H1 (cell line): ENCODE results near the gene ADARB2. TPM values are rescaled to one million over a fixed set of nuclear protein-coding genes. Genes with fewer than 3 reads are reported as not detected.

ENCODE experiments used
- CTCF ChIA-PET: fragments of 300-600 bp; sonication (Branson Sonifier 250); formaldehyde crosslinking; loops from one replicate; lab custom pipeline; 2021; ENCODE audit not compliant: partially characterized antibody; lab: Charles Lee
- POLR2A ChIA-PET: fragments of 300-600 bp; sonication (Branson Sonifier 250); formaldehyde crosslinking; loops from one replicate; lab custom pipeline; 2021; ENCODE audit warnings: inconsistent platforms; ENCODE audit not compliant: partially characterized antibody; lab: Charles Lee
- DNase-seq, 2 experiments: peaks; one replicate each; pipeline versions ENCODE4 v3.0.0 to v3.0.0-alpha.2; 2010 to 2022; ENCODE audit warnings: low spot score in 2 of 2, low read depth in 1 of 2, mixed read lengths in 1 of 2
- FAIRE-seq: peaks from 2 replicates; lab custom pipeline; 2011; peaks lifted over from hg19 to GRCh38; lab: Jason Lieb, UNC
- H2AFZ ChIP-seq: 2 replicates; pipeline ENCODE4 v1.8.1; 2012; ENCODE audit warnings: low read length, inconsistent platforms
- H2AK5ac ChIP-seq: 2 replicates; pipeline ENCODE4 v1.6.1; 2013; ENCODE audit warnings: low read depth, low read length
- H2BK120ac ChIP-seq: replicated peaks from 2 replicates; pipeline ENCODE3; 2013; ENCODE audit warnings: low read depth, low read length, inconsistent platforms
- H2BK12ac ChIP-seq: 2 replicates; pipeline ENCODE4 v1.6.1; 2013; ENCODE audit warnings: low read depth, low read length
- H2BK15ac ChIP-seq: 2 replicates; pipeline ENCODE4 v1.6.1; 2013; ENCODE audit warnings: low read length
- H2BK20ac ChIP-seq: 2 replicates; pipeline ENCODE4 v1.6.1; 2013; ENCODE audit warnings: low read length
- H2BK5ac ChIP-seq: 2 replicates; pipeline ENCODE4 v1.6.1; 2013; ENCODE audit warnings: low read depth, low read length
- H3K14ac ChIP-seq: 2 replicates; pipeline ENCODE4 v1.6.1; 2013; ENCODE audit warnings: inconsistent platforms; ENCODE audit not compliant: insufficient read length
- H3K18ac ChIP-seq: 2 replicates; pipeline ENCODE4 v1.6.1; 2013; ENCODE audit warnings: low read length; ENCODE audit errors: extremely low read depth
- H3K23ac ChIP-seq: 2 replicates; pipeline ENCODE4 v1.6.1; 2013; ENCODE audit warnings: inconsistent platforms; ENCODE audit not compliant: insufficient read length
- H3K23me2 ChIP-seq: 2 replicates; pipeline ENCODE4 v1.6.1; 2013; ENCODE audit warnings: low read depth, low read length
- H3K27ac ChIP-seq: 2 replicates; pipeline ENCODE4 v1.6.1; 2011; ENCODE audit warnings: low read depth, low read length, inconsistent platforms
- H3K27me3 ChIP-seq, 4 experiments: replicated peaks in 1 of 4; 1 replicate in 1 of 4; 2 replicates in 3 of 4; pipeline versions ENCODE4 v1.6.1 to v1.8.1; 2011 to 2013; ENCODE audit warnings: low read length in 3 of 4, mild to moderate bottlenecking in 3 of 4, inconsistent platforms in 2 of 4, mixed read lengths in 2 of 4, moderate library complexity in 1 of 4; ENCODE audit not compliant: control insufficient read depth in 3 of 4, insufficient read depth in 3 of 4; ENCODE audit errors: extremely low read depth in 1 of 4
- H3K36me3 ChIP-seq, 4 experiments: 2 replicates each; pipeline versions ENCODE4 v1.6.1 to v1.8.1; 2011 to 2013; ENCODE audit warnings: mild to moderate bottlenecking in 4 of 4, low read length in 3 of 4, moderate library complexity in 2 of 4, control low read depth in 1 of 4, inconsistent platforms in 1 of 4; ENCODE audit not compliant: insufficient read depth in 4 of 4, control insufficient read depth in 2 of 4
- H3K4ac ChIP-seq: replicated peaks from 2 replicates; pipeline ENCODE3; 2013; ENCODE audit warnings: low read length, low read depth, mixed read lengths, inconsistent platforms; ENCODE audit not compliant: insufficient read length
- H3K4me1 ChIP-seq, 4 experiments: replicated peaks in 1 of 4; 1 replicate in 1 of 4; 2 replicates in 3 of 4; pipeline versions ENCODE4 v1.6.1 to v1.8.1; 2011 to 2013; ENCODE audit warnings: low read length in 3 of 4, inconsistent platforms in 2 of 4, mixed read lengths in 1 of 4; ENCODE audit not compliant: insufficient read depth in 4 of 4, control insufficient read depth in 3 of 4
- H3K4me2 ChIP-seq, 2 experiments: 2 replicates each; pipeline versions ENCODE4 v1.6.1 to v1.8.1; 2011 to 2013; ENCODE audit warnings: low read depth in 2 of 2, low read length in 2 of 2, control low read depth in 1 of 2, inconsistent platforms in 1 of 2, mild to moderate bottlenecking in 1 of 2; ENCODE audit not compliant: insufficient read depth in 1 of 2
- H3K4me3 ChIP-seq, 4 experiments: fragments of 200-600, 300-600 bp in 1 of 4; sonication (generic), shearing (Covaris generic), sonication (Bioruptor Twin) in 1 of 4; 2 replicates each; pipeline versions ENCODE4 v1.5.1 to v1.8.1; 2011 to 2016; ENCODE audit warnings: low read length in 4 of 4, low read depth in 3 of 4, control low read depth in 2 of 4, inconsistent platforms in 2 of 4, mild to moderate bottlenecking in 2 of 4, mixed read lengths in 1 of 4, moderate library complexity in 1 of 4; ENCODE audit not compliant: insufficient read depth in 2 of 4; ENCODE audit errors: extremely low read depth in 1 of 4
- H3K56ac ChIP-seq: replicated peaks from 2 replicates; pipeline ENCODE3; 2013; ENCODE audit warnings: low read depth, mild to moderate bottlenecking, mixed read lengths, low read length, inconsistent platforms; ENCODE audit not compliant: insufficient read length
- H3K79me1 ChIP-seq: 2 replicates; pipeline ENCODE4 v1.6.1; 2013; ENCODE audit warnings: low read depth, low read length, control low read depth
- H3K79me2 ChIP-seq, 2 experiments: 2 replicates each; pipeline versions ENCODE4 v1.6.1 to v1.8.1; 2012 to 2013; ENCODE audit warnings: low read length in 2 of 2, mild to moderate bottlenecking in 2 of 2, inconsistent platforms in 1 of 2; ENCODE audit not compliant: insufficient read depth in 2 of 2, control insufficient read depth in 1 of 2
- H3K9ac ChIP-seq, 4 experiments: replicated peaks in 1 of 4; 1 replicate in 1 of 4; 2 replicates in 3 of 4; pipeline versions ENCODE4 v1.6.1 to v1.8.1; 2011 to 2013; ENCODE audit warnings: low read depth in 3 of 4, low read length in 3 of 4, control low read depth in 2 of 4, mild to moderate bottlenecking in 2 of 4, moderate library complexity in 2 of 4, inconsistent platforms in 1 of 4; ENCODE audit errors: extremely low read depth in 1 of 4
- H3K9me3 ChIP-seq, 2 experiments: 2 replicates each; pipeline versions ENCODE4 v1.6.1 to v1.8.1; 2012 to 2013; ENCODE audit warnings: mild to moderate bottlenecking in 2 of 2, moderate library complexity in 2 of 2, control low read depth in 1 of 2, inconsistent platforms in 1 of 2, low read depth in 1 of 2, low read length in 1 of 2, mixed read lengths in 1 of 2; ENCODE audit not compliant: insufficient read depth in 2 of 2
- H4K20me1 ChIP-seq, 2 experiments: replicated peaks in 1 of 2; 2 replicates each; pipeline versions ENCODE3 to v1.8.1; 2011 to 2013; ENCODE audit warnings: inconsistent platforms in 2 of 2, low read length in 2 of 2, mild to moderate bottlenecking in 1 of 2; ENCODE audit not compliant: insufficient read depth in 2 of 2, control insufficient read depth in 1 of 2
- H4K5ac ChIP-seq: 2 replicates; pipeline ENCODE4 v1.6.1; 2013; ENCODE audit warnings: low read length, low read depth, mixed read lengths, inconsistent platforms; ENCODE audit not compliant: insufficient read length
- H4K8ac ChIP-seq: 2 replicates; pipeline ENCODE4 v1.8.0; 2013; ENCODE audit warnings: mild to moderate bottlenecking, moderate library complexity, low read length, inconsistent platforms; ENCODE audit not compliant: insufficient read depth; ENCODE audit errors: extremely low read depth
- H4K91ac ChIP-seq: replicated peaks from 2 replicates; pipeline ENCODE3; 2013; ENCODE audit warnings: low read length, mixed read lengths, inconsistent platforms; ENCODE audit not compliant: insufficient read length
- CHD1 ChIP-seq: IDR thresholded peaks from 2 replicates; pipeline ENCODE4 v1.6.1; 2012; ENCODE audit warnings: low read depth, low read length, improper control_type of control experiment
- RAD21 ChIP-seq, 2 experiments: IDR thresholded peaks in 1 of 2; conservative IDR thresholded peaks in 1 of 2; 2 replicates each; pipeline ENCODE4 v1.6.1; 2011; ENCODE audit warnings: low read depth in 2 of 2, low read length in 2 of 2, improper control_type of control experiment in 1 of 2, inconsistent platforms in 1 of 2, mild to moderate bottlenecking in 1 of 2, moderate library complexity in 1 of 2
- WGBS, 2 experiments: shearing (Covaris generic) in 1 of 2; methylation state at CpG; one replicate each; pipeline versions ENCODE4 v1.1.6 to v1.1.7; 2013 to 2015; ENCODE audit warnings: low lambda C conversion rate in 2 of 2, mixed read lengths in 2 of 2, inconsistent platforms in 1 of 2, low coverage in 1 of 2, missing lambda C conversion rate in 1 of 2; ENCODE audit not compliant: insufficient replicate concordance in 2 of 2, insufficient coverage in 1 of 2, insufficient read length in 1 of 2; ENCODE audit errors: extremely low coverage in 1 of 2, missing lambda C conversion rate in 1 of 2; 5-methylcytosine and 5-hydroxymethylcytosine counted together
- polyA plus RNA-seq, 7 experiments: library from polyadenylated mRNA; depleted of rRNA in 3 of 7; stranded (reverse) in 5 of 7; unstranded in 2 of 7; fragments of >200 nt in 5 of 7; fragments of 200-250 nt in 2 of 7; gene quantifications; 1 replicate in 5 of 7; 2 replicates in 1 of 7; 4 replicates in 1 of 7; pipeline versions ENCODE4 v1.2.1 to v1.2.3, GENCODE V29; 2011 to 2013; ENCODE audit warnings: missing spikeins in 2 of 7, mixed read lengths in 2 of 7
- total RNA-seq: library from RNA; stranded (reverse); fragmentation: NEBNext Ultra II Directional; extraction: Animal tissue kit (Norgen Biotek cat#: 25700); gene quantifications from 2 replicates; pipeline ENCODE4 v1.2.1, GENCODE V29; 2021

ADARB2 gene
- total and polyA plus RNA-seq, 2 of the 8 experiments (the other 6 are each of a cell fraction or from before 2014, with no cell fraction given): 2.2 to 2.8 TPM

DNA sequence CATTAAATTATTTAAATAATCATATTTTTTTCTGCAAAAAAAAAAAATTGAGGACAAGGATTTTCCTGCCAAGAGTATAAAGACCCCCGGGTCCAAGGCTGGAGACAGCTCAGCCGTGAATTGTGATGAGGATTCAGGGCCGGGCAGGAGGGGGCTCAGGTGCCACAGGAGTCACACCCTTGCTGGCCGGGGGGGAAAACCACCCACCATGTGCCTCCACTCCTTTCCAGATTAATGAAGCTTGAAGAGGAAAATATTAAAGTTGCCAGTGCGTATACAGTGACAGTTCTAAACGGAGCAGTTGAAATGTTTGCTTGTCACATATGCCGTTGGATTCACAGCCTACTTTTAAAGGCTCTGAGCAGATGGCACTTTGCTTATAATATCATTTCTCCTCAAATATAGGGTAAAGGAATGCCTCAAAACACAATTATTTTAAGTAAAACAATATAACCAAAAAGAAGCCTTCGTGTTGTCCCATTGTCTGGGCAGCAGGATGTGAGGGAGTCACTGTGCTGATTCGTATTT lies 49.6 kb downstream of the ADARB2 start:
- H3K4me1 ChIP-seq: no peaks in the 10 kb centered on the region
- no peak overlapping the region for H3K4ac ChIP-seq
- no peak overlapping the region for H3K14ac ChIP-seq
- no peaks in the 10 kb centered on the region for H3K27me3 ChIP-seq
- no peak overlapping the region for H3K23ac ChIP-seq
- H2BK120ac ChIP-seq: no peak overlapping the region
- H3K18ac ChIP-seq: no peak overlapping the region
- H3K23me2 ChIP-seq: no peaks in the 10 kb centered on the region
- no peaks in the 10 kb centered on the region for H3K36me3 ChIP-seq
- TF ChIP-seq RAD21 (IDR thresholded peaks at IDR 0.05 in 1 of 2, conservative IDR thresholded peaks at IDR 0.05 in 1 of 2; ENCODE audit: low read depth in 2 of 2, low read length in 2 of 2): no peak
- no peak for TF ChIP-seq CHD1
- H2AK5ac ChIP-seq: no peak overlapping the region
- no peak overlapping the region for H2BK15ac ChIP-seq
- no peak overlapping the region for H3K9ac ChIP-seq
- H3K79me1 ChIP-seq: no peaks in the 10 kb centered on the region
- ChIA-PET POLR2A (no interaction called here), CTCF (interaction anchor here (0.7 kb wide), 1 partner anchor 29 kb away, joined by 3 read pairs; no protein-coding TSS in a partner anchor)
- H3K56ac ChIP-seq: no peak overlapping the region
- no peak overlapping the region for H3K4me3 ChIP-seq
- H2BK5ac ChIP-seq: no peak overlapping the region
- DNase-seq: no peak
- H3K79me2 ChIP-seq: no peaks in the 10 kb centered on the region
- no peak overlapping the region for H3K27ac ChIP-seq
- no peak overlapping the region for H2BK20ac ChIP-seq
- no peak overlapping the region for H2AFZ ChIP-seq
- no peak for FAIRE-seq
- H4K8ac ChIP-seq: no peak overlapping the region
- no peak overlapping the region for H3K4me2 ChIP-seq
- H3K9me3 ChIP-seq: peaks cover 7 to 14% of the 10 kb centered on the region in 2 experiments; a peak in 3 of 4 replicates
- 82% methylated on average over 9 of the region's 9 CpGs; no CpG with 5 or more reads in 1 of the 2 experiments for WGBS, 2 experiments
- H4K91ac ChIP-seq: no peak overlapping the region
- H4K5ac ChIP-seq: no peak overlapping the region
- H4K20me1 ChIP-seq: no peaks in the 10 kb centered on the region
- H2BK12ac ChIP-seq: no peak overlapping the region
